HCT116 (cell line): ENCODE measurements around the gene PFKP. TPM values are rescaled to one million over a fixed set of nuclear protein-coding genes. Genes with fewer than 3 reads are reported as not detected.

Experiments
- ATAC-seq: fragments of 200-7000 bp; cut with Tn5 transposase; 2 replicates; pipeline ENCODE4 v1.9.1; 2020; ENCODE audit warnings: mild to moderate bottlenecking, moderate library complexity
- BruUV-seq: library from RNA; stranded (reverse); fragments of 400-500 nt; replicated peaks from 2 replicates; lab custom pipeline; 2021; lab: Mats Ljungman, UMichigan
- CTCF ChIA-PET: fragments of 300-600 bp; sonication (Branson Sonifier 250); formaldehyde crosslinking; loops from one replicate; lab custom pipeline; 2021; ENCODE audit warnings: antibody characterized with exemption; lab: Charles Lee
- POLR2A ChIA-PET: fragments of 300-600, 350-600 bp; sonication (Branson Sonifier 250); formaldehyde crosslinking; loops from one replicate; lab custom pipeline; 2021; ENCODE audit warnings: antibody characterized with exemption; lab: Charles Lee
- RAD21 ChIA-PET, 2 experiments: fragments of 300-600 bp; sonication (Branson Sonifier 250); formaldehyde crosslinking; loops; one replicate each; lab custom pipeline; 2023; ENCODE audit warnings: low total read pairs in 2 of 2; ENCODE audit not compliant: uncharacterized antibody in 2 of 2, unreplicated experiment in 2 of 2, low non-redundant PET in 1 of 2; lab: Charles Lee
- DNase-seq: peaks from one replicate; pipeline ENCODE4 v3.0.0-alpha.2; 2010; ENCODE audit warnings: low read depth, low spot score
- H2AFZ ChIP-seq: fragments of 200-600 bp; shearing (Covaris generic), sonication (generic); 2 replicates; pipeline ENCODE4 v1.6.1; 2017; ENCODE audit warnings: low read depth, mixed run types, mixed read lengths, antibody characterized with exemption, low read length; ENCODE audit not compliant: poor library complexity, severe bottlenecking
- H3K27ac ChIP-seq: 2 replicates; pipeline ENCODE4 v1.5.1; 2012; ENCODE audit warnings: low read depth, low read length
- H3K27me3 ChIP-seq: fragments of 200-600 bp; sonication (generic); 2 replicates; pipeline ENCODE4 v1.6.1; 2016; ENCODE audit warnings: mixed run types, low read length, mixed read lengths; ENCODE audit not compliant: insufficient read depth
- H3K36me3 ChIP-seq, 2 experiments: fragments of 200-500 bp in 1 of 2; fragments of 200-600 bp in 1 of 2; sonication (Bioruptor generic) in 1 of 2; sonication (generic) in 1 of 2; 2 replicates each; pipeline versions ENCODE4 v1.5.1 to v1.6.1; 2014 to 2016; ENCODE audit warnings: low read length in 2 of 2, inconsistent platforms in 1 of 2, mixed read lengths in 1 of 2, mixed run types in 1 of 2; ENCODE audit not compliant: insufficient read depth in 2 of 2, control insufficient read depth in 1 of 2
- H3K4me1 ChIP-seq, 2 experiments: fragments of 200-600 bp in 1 of 2; sonication (generic) in 1 of 2; 2 replicates each; pipeline versions ENCODE4 v1.5.1 to v1.6.1; 2012 to 2017; ENCODE audit warnings: low read length in 2 of 2, inconsistent platforms in 1 of 2, mild to moderate bottlenecking in 1 of 2, mixed read lengths in 1 of 2, mixed run types in 1 of 2, moderate library complexity in 1 of 2; ENCODE audit not compliant: insufficient read depth in 2 of 2, control insufficient read depth in 1 of 2
- H3K4me2 ChIP-seq: fragments of 200-600 bp; sonication (generic); 2 replicates; pipeline ENCODE4 v1.6.1; 2017; ENCODE audit warnings: mixed run types, low read length, mixed read lengths
- H3K4me3 ChIP-seq, 2 experiments: fragments of 200-600 bp in 1 of 2; sonication (generic) in 1 of 2; replicated peaks in 1 of 2; 2 replicates each; pipeline ENCODE4 v1.5.1; 2011 to 2016; ENCODE audit warnings: low read length in 2 of 2, control low read depth in 1 of 2, low read depth in 1 of 2, mild to moderate bottlenecking in 1 of 2, mixed read lengths in 1 of 2, mixed run types in 1 of 2
- H3K79me2 ChIP-seq: fragments of 200-600 bp; sonication (generic); 2 replicates; pipeline ENCODE4 v1.6.1; 2017; ENCODE audit warnings: mild to moderate bottlenecking, mixed run types, low read length, moderate library complexity, mixed read lengths; ENCODE audit not compliant: insufficient read depth
- H3K9ac ChIP-seq: fragments of 200-600 bp; sonication (generic); 2 replicates; pipeline ENCODE4 v1.6.1; 2016; ENCODE audit warnings: low read length, mixed read lengths
- H3K9me2 ChIP-seq: fragments of 200-600 bp; sonication (generic), shearing (Covaris generic); 2 replicates; pipeline ENCODE4 v1.6.1; 2017; ENCODE audit warnings: mixed run types, mild to moderate bottlenecking, moderate library complexity; ENCODE audit not compliant: insufficient read depth
- H3K9me3 ChIP-seq, 2 experiments: fragments of 200-500 bp in 1 of 2; fragments of 200-600 bp in 1 of 2; sonication (Bioruptor generic) in 1 of 2; sonication (generic) in 1 of 2; 2 replicates each; pipeline ENCODE4 v1.6.1; 2014 to 2017; ENCODE audit warnings: low read length in 2 of 2, mixed read lengths in 2 of 2, inconsistent platforms in 1 of 2, low read depth in 1 of 2, mild to moderate bottlenecking in 1 of 2, mixed run types in 1 of 2, moderate library complexity in 1 of 2; ENCODE audit not compliant: control insufficient read depth in 1 of 2, insufficient read depth in 1 of 2
- H4K20me1 ChIP-seq: fragments of 200-600 bp; sonication (generic), shearing (Covaris generic); 2 replicates; pipeline ENCODE4 v1.6.1; 2017; ENCODE audit warnings: mixed run types, mild to moderate bottlenecking, moderate library complexity; ENCODE audit not compliant: insufficient read depth
- CBX3 ChIP-seq: IDR thresholded peaks from 2 replicates; pipeline ENCODE4 v1.6.1; 2012; ENCODE audit warnings: low read depth
- CEBPB ChIP-seq: IDR thresholded peaks from 2 replicates; pipeline ENCODE4 v1.6.1; 2012; ENCODE audit warnings: low read depth
- EGR1 ChIP-seq: IDR thresholded peaks from 2 replicates; pipeline ENCODE4 v1.6.1; 2012; ENCODE audit warnings: low read depth
- EZH2 ChIP-seq: fragments of 200-600 bp; sonication (generic); IDR thresholded peaks from 2 replicates; pipeline ENCODE4 v1.6.1; 2017; ENCODE audit warnings: antibody characterized with exemption, mixed run types
- FOSL1 ChIP-seq: IDR thresholded peaks from 2 replicates; pipeline ENCODE4 v1.6.1; 2012; ENCODE audit warnings: low read depth
- POLR2AphosphoS5 ChIP-seq: IDR thresholded peaks from 2 replicates; pipeline ENCODE4 v1.6.1; 2011; ENCODE audit warnings: mild to moderate bottlenecking, low read depth, low read length, moderate library complexity
- SIN3A ChIP-seq: IDR thresholded peaks from 2 replicates; pipeline ENCODE4 v1.6.1; 2012; ENCODE audit warnings: low read depth
- SP1 ChIP-seq: IDR thresholded peaks from 2 replicates; pipeline ENCODE4 v1.6.1; 2012; ENCODE audit warnings: low read depth
- TCF7L2 ChIP-seq: IDR thresholded peaks from 2 replicates; pipeline ENCODE4 v1.7.0; 2011; ENCODE audit warnings: borderline replicate concordance, inconsistent platforms; ENCODE audit not compliant: insufficient read depth, insufficient read length; ENCODE audit errors: extremely low read depth
- ZFX ChIP-seq: fragments of 450-650 bp; IDR thresholded peaks from 2 replicates; pipeline ENCODE4 v1.6.1; 2017
- ZNF274 ChIP-seq: fragments of 200-500 bp; sonication (Bioruptor generic); IDR thresholded peaks from 2 replicates; pipeline ENCODE4 v1.6.1; 2014; ENCODE audit warnings: mild to moderate bottlenecking, low read depth, low read length, inconsistent platforms
- intact Hi-C: fragments of 100-400 bp; cut with micrococcal nuclease; formaldehyde crosslinking; loops from 2 replicates; pipeline ENCODE4 v1.10.0; 2022
- total RNA-seq: library from RNA; stranded (reverse); gene quantifications from one replicate; pipeline ENCODE4 v1.2.1, GENCODE V29; 2021; ENCODE audit not compliant: unreplicated experiment
- TF ChIP-seq, protein P1 (sequence below): IDR thresholded peaks from 2 replicates; pipeline ENCODE4 v1.6.1; 2011; ENCODE audit warnings: mild to moderate bottlenecking, low read length, moderate library complexity; ENCODE audit not compliant: insufficient replicate concordance; ENCODE audit errors: extremely low read depth
- TF ChIP-seq, protein P2 (sequence below): IDR thresholded peaks from 2 replicates; pipeline ENCODE4 v1.6.1; 2012
- TF ChIP-seq, protein P3 (sequence below): IDR thresholded peaks from 2 replicates; pipeline ENCODE4 v1.6.1; 2012
- TF ChIP-seq, protein P4 (sequence below), 3 experiments: fragments of 200-600 bp in 1 of 3; sonication (generic) in 1 of 3; IDR thresholded peaks in 2 of 3; conservative IDR thresholded peaks in 1 of 3; 2 replicates each; pipeline ENCODE4 v1.5.1; 2012 to 2017; ENCODE audit warnings: low read depth in 2 of 3, low read length in 2 of 3, antibody characterized with exemption in 1 of 3, borderline replicate concordance in 1 of 3, control low read depth in 1 of 3, mild to moderate bottlenecking in 1 of 3, mixed read lengths in 1 of 3, mixed run types in 1 of 3, moderate library complexity in 1 of 3; ENCODE audit not compliant: insufficient read depth in 1 of 3

Gene PFKP
- total RNA-seq, 1 experiment from 2014 or later, result 237 TPM

DNA sequence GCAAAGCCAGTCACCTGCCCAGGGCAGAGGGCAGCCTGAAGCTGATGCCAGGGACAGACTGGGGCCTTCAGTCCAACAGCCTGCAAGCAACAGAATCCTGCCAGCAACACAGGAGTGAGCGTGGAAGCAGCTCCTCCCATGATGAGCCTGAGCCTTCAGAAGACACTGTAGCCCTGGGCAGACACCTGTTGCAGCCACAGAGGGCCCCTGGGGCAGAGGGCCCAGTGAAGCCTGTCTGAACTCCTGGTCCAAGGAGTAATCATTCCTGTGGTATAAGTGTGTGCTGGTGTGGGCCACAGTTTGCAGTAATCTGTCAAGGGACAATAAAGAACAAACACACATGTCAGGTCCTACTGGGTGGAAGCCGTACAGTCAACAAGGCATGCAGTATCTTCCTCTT is 2.9 kb upstream of the PFKP start:
- no peak overlapping the region for H3K27ac ChIP-seq
- H3K79me2 ChIP-seq, result peaks cover 21% of the 10 kb centered on the region
- RAD21 ChIA-PET, result no interaction called here
- H3K9ac ChIP-seq, result no peak overlapping the region
- no peak overlapping the region for H3K4me2 ChIP-seq
- CTCF ChIA-PET, result no interaction called here
- no peak overlapping the region for H3K4me3 ChIP-seq
- no peak for ATAC-seq
- no peak overlapping the region for H2AFZ ChIP-seq
- no peak for DNase-seq
- no peaks in the 10 kb centered on the region for H3K9me2 ChIP-seq
- POLR2A ChIA-PET, result no interaction called here
- peaks cover 2 to 12% of the 10 kb centered on the region in 2 experiments; a peak in 3 of 4 replicates for H3K4me1 ChIP-seq
- TF ChIP-seq, protein P1, sequence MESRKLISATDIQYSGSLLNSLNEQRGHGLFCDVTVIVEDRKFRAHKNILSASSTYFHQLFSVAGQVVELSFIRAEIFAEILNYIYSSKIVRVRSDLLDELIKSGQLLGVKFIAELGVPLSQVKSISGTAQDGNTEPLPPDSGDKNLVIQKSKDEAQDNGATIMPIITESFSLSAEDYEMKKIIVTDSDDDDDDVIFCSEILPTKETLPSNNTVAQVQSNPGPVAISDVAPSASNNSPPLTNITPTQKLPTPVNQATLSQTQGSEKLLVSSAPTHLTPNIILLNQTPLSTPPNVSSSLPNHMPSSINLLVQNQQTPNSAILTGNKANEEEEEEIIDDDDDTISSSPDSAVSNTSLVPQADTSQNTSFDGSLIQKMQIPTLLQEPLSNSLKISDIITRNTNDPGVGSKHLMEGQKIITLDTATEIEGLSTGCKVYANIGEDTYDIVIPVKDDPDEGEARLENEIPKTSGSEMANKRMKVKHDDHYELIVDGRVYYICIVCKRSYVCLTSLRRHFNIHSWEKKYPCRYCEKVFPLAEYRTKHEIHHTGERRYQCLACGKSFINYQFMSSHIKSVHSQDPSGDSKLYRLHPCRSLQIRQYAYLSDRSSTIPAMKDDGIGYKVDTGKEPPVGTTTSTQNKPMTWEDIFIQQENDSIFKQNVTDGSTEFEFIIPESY, result no peak
- TF ChIP-seq EGR1 (no peak), EZH2 (no peak)
- TF ChIP-seq, protein P2, sequence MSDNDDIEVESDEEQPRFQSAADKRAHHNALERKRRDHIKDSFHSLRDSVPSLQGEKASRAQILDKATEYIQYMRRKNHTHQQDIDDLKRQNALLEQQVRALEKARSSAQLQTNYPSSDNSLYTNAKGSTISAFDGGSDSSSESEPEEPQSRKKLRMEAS, result no peak
- TF ChIP-seq, protein P3, sequence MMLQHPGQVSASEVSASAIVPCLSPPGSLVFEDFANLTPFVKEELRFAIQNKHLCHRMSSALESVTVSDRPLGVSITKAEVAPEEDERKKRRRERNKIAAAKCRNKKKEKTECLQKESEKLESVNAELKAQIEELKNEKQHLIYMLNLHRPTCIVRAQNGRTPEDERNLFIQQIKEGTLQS, result no peak
- 0 out of 4 replicates have a peak, but pooled peaks cover 0 to 1% of the 10 kb centered on the region in 2 experiments for H3K36me3 ChIP-seq
- H3K27me3 ChIP-seq, result no peaks in the 10 kb centered on the region
- intact Hi-C loops, result no loop called here
- H4K20me1 ChIP-seq, result no peaks in the 10 kb centered on the region
- no peaks in the 10 kb centered on the region for H3K9me3 ChIP-seq
- no TSS peak for BruUV-seq

DNA sequence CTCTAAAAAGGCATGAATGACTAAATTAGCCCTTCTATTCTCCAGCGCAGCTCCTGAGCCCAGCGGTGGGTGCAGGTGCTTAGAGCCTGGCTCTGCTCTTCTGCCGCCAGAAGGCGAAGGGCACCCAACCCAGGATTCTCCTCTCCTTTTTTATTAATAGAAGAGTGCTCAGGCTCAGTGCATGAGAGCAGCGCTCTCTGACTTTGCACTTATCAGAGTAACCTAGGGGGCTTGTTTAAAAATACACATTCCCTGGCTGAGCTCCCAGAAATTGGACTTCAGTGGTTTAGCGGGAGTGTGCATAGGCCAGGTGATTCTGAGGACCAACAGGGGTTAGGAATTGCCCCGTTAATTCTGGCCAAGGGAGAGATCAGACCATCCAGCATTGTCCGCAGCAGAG is 1.7 kb upstream of the PFKP start:
- ATAC-seq (no peak), DNase-seq (no peak)
- RAD21 ChIA-PET, result no interaction called here
- H3K4me1 ChIP-seq, result peaks cover 11 to 24% of the 10 kb centered on the region in 2 experiments
- H3K4me2 ChIP-seq, result no peak overlapping the region
- H2AFZ ChIP-seq, result no peak overlapping the region
- H3K27me3 ChIP-seq, result no peaks in the 10 kb centered on the region
- no peak overlapping the region for H3K27ac ChIP-seq
- intact Hi-C loops, result no loop called here
- POLR2A ChIA-PET, result no interaction called here
- no TSS peak for BruUV-seq
- H4K20me1 ChIP-seq, result no peaks in the 10 kb centered on the region
- H3K9me2 ChIP-seq, result no peaks in the 10 kb centered on the region
- CTCF ChIA-PET, result no interaction called here
- H3K79me2 ChIP-seq, result peaks cover 33% of the 10 kb centered on the region
- H3K36me3 ChIP-seq, result peaks cover 4 to 13% of the 10 kb centered on the region in 2 experiments; a peak in 3 of 4 replicates
- no peak overlapping the region for H3K4me3 ChIP-seq
- H3K9me3 ChIP-seq, result no peaks in the 10 kb centered on the region
- H3K9ac ChIP-seq, result no peak overlapping the region
- TF ChIP-seq, protein P3, result no peak
- no peak for TF ChIP-seq SP1
- no peak for TF ChIP-seq EGR1
- TF ChIP-seq CBX3, result no peak
- TF ChIP-seq FOSL1, result no peak
- TF ChIP-seq ZFX, result no peak
- TF ChIP-seq, protein P4, sequence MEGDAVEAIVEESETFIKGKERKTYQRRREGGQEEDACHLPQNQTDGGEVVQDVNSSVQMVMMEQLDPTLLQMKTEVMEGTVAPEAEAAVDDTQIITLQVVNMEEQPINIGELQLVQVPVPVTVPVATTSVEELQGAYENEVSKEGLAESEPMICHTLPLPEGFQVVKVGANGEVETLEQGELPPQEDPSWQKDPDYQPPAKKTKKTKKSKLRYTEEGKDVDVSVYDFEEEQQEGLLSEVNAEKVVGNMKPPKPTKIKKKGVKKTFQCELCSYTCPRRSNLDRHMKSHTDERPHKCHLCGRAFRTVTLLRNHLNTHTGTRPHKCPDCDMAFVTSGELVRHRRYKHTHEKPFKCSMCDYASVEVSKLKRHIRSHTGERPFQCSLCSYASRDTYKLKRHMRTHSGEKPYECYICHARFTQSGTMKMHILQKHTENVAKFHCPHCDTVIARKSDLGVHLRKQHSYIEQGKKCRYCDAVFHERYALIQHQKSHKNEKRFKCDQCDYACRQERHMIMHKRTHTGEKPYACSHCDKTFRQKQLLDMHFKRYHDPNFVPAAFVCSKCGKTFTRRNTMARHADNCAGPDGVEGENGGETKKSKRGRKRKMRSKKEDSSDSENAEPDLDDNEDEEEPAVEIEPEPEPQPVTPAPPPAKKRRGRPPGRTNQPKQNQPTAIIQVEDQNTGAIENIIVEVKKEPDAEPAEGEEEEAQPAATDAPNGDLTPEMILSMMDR (IDR thresholded peaks at IDR 0.05 in 2 of 3, conservative IDR thresholded peaks at IDR 0.05 in 1 of 3; ENCODE audit: borderline replicate concordance in 1 of 3, insufficient read depth in 1 of 3, low read depth in 2 of 3, low read length in 2 of 3), result no peak
- no peak for TF ChIP-seq CEBPB
- TF ChIP-seq SIN3A, result no peak
- TF ChIP-seq, protein P2, result no peak
- no peak for TF ChIP-seq EZH2
- no peak for TF ChIP-seq TCF7L2
- TF ChIP-seq POLR2AphosphoS5, result no peak
- TF ChIP-seq ZNF274, result no peak
